ENCODE measurements around the gene APOBEC4. TPM values are rescaled to one million over a fixed set of nuclear protein-coding genes. Genes with fewer than 3 reads are reported as not detected.

APOBEC4 gene
- total and polyA plus RNA-seq, 2 of the 8 experiments (the other 6 are each of a cell fraction or from before 2014, with no cell fraction given), result not detected

DNA sequence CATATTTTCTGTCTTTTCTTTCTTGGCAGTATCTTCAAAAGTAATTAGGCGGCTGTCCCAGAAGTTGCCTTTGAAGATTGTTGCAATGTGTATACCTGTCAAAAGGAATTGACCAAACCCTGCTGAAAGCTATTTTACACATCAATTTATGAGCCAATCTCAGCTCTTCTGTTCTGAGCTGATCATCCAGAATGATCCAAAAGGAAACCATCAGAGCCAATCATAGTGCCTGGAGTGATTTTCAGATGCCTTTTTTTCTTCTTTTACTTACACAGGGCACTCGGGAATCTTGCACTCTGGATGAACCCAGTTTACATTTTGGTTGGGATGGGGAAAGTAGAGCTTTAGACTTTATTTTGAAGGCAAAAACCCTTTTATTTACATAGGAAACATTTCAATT lies 21.8 kb upstream of the APOBEC4 start:
- no peak overlapping the region for H3K4me3 ChIP-seq (ENCODE audit: extremely low read depth in 1 of 4, insufficient read depth in 2 of 4, low read depth in 3 of 4, low read length in 4 of 4)
- H3K36me3 ChIP-seq (ENCODE audit: control insufficient read depth in 2 of 4, insufficient read depth in 4 of 4, low read length in 3 of 4), result no peaks in the 10 kb centered on the region
- H2BK20ac ChIP-seq (ENCODE audit: low read length), result no peak overlapping the region
- H2BK12ac ChIP-seq (ENCODE audit: low read depth, low read length), result no peak overlapping the region
- no peaks in the 10 kb centered on the region for H3K23me2 ChIP-seq (ENCODE audit: low read depth, low read length)
- no peaks in the 10 kb centered on the region for H3K79me2 ChIP-seq (ENCODE audit: control insufficient read depth in 1 of 2, insufficient read depth in 2 of 2, low read length in 2 of 2)
- H4K5ac ChIP-seq (ENCODE audit: insufficient read length, low read depth, low read length), result no peak overlapping the region
- 0 out of 7 replicates have a peak, but pooled peaks cover 0 to 2% (median 0%) of the 10 kb centered on the region in 4 experiments for H3K4me1 ChIP-seq (replicated peaks in 1 of 4; ENCODE audit: control insufficient read depth in 3 of 4, insufficient read depth in 4 of 4, low read length in 3 of 4)
- ChIA-PET CTCF (ENCODE audit: partially characterized antibody) (interaction anchor here (1.9 to 4.9 kb wide), 5 partner anchors 10 to 241 kb away, joined by 6 to 43 read pairs (median 7); no protein-coding TSS in a partner anchor), POLR2A (ENCODE audit: partially characterized antibody) (no interaction called here)
- no peak overlapping the region for H3K9ac ChIP-seq (replicated peaks in 1 of 4; ENCODE audit: extremely low read depth in 1 of 4, low read depth in 3 of 4, low read length in 3 of 4)
- H3K27ac ChIP-seq (ENCODE audit: low read depth, low read length), result no peak overlapping the region
- DNase-seq (ENCODE audit: low read depth in 1 of 2, low spot score in 2 of 2) (no peak), FAIRE-seq (no peak)
- 87% methylated on average over 2 of the region's 2 CpGs; no CpG with 5 or more reads in 1 of the 2 experiments for WGBS, 2 experiments (ENCODE audit: extremely low coverage in 1 of 2, insufficient coverage in 1 of 2, insufficient read length in 1 of 2, insufficient replicate concordance in 2 of 2, low coverage in 1 of 2, low lambda C conversion rate in 2 of 2, missing lambda C conversion rate in 1 of 2)
- no peak overlapping the region for H3K23ac ChIP-seq (ENCODE audit: insufficient read length)
- H2AK5ac ChIP-seq (ENCODE audit: low read depth, low read length), result no peak overlapping the region
- H3K27me3 ChIP-seq (replicated peaks in 1 of 4; ENCODE audit: control insufficient read depth in 3 of 4, extremely low read depth in 1 of 4, insufficient read depth in 3 of 4, low read length in 3 of 4), result no peaks in the 10 kb centered on the region
- no peak overlapping the region for H4K8ac ChIP-seq (ENCODE audit: extremely low read depth, insufficient read depth, low read length)
- H4K20me1 ChIP-seq (replicated peaks in 1 of 2; ENCODE audit: control insufficient read depth in 1 of 2, insufficient read depth in 2 of 2, low read length in 2 of 2), result no peaks in the 10 kb centered on the region
- no peak overlapping the region for H2AFZ ChIP-seq (ENCODE audit: low read length)
- H3K14ac ChIP-seq (ENCODE audit: insufficient read length), result no peak overlapping the region
- H3K18ac ChIP-seq (ENCODE audit: extremely low read depth, low read length), result no peak overlapping the region
- no peak overlapping the region for H3K4ac ChIP-seq (replicated peaks; ENCODE audit: insufficient read length, low read depth, low read length)
- no peaks in the 10 kb centered on the region for H3K79me1 ChIP-seq (ENCODE audit: low read depth, low read length)
- H4K91ac ChIP-seq (replicated peaks; ENCODE audit: insufficient read length, low read length), result no peak overlapping the region
- no peak overlapping the region for H2BK15ac ChIP-seq (ENCODE audit: low read length)
- H3K9me3 ChIP-seq (ENCODE audit: insufficient read depth in 2 of 2, low read depth in 1 of 2, low read length in 1 of 2), result 0 out of 4 replicates have a peak, but pooled peaks cover 3 to 5% of the 10 kb centered on the region in 2 experiments
- no peak overlapping the region for H3K56ac ChIP-seq (replicated peaks; ENCODE audit: insufficient read length, low read depth, low read length)
- H2BK120ac ChIP-seq (replicated peaks; ENCODE audit: low read depth, low read length), result no peak overlapping the region
- no peak overlapping the region for H3K4me2 ChIP-seq (ENCODE audit: insufficient read depth in 1 of 2, low read depth in 2 of 2, low read length in 2 of 2)
- H2BK5ac ChIP-seq (ENCODE audit: low read depth, low read length), result no peak overlapping the region
- TF ChIP-seq PHF8 (conservative IDR thresholded peaks at IDR 0.05; ENCODE audit: low read depth, low read length) (no peak), EGR1 (IDR thresholded peaks at IDR 0.05; ENCODE audit: borderline replicate concordance, low read depth, low read length) (no peak), HDAC6 (IDR thresholded peaks at IDR 0.05; ENCODE audit: low read depth, low read length) (no peak), SP1 (IDR thresholded peaks at IDR 0.05; ENCODE audit: low read depth, low read length) (no peak), RFX5 (IDR thresholded peaks at IDR 0.05; ENCODE audit: borderline replicate concordance, low read depth, low read length) (no peak), BCL11A (IDR thresholded peaks at IDR 0.05; ENCODE audit: low read depth in 2 of 2, low read length in 2 of 2) (no peak), NRF1 (IDR thresholded peaks at IDR 0.05; ENCODE audit: low read depth, low read length) (no peak), ZNF274 (IDR thresholded peaks at IDR 0.05; ENCODE audit: borderline replicate concordance, extremely low read depth, low read length) (no peak)
